T-helper 2 cell (primary cell): ENCODE data around the gene MRNIP.
"Not testable (repeated sequence)": the region's sequence is repeated elsewhere in the genome, so short reads cannot be mapped to it uniquely, and the experiment has no call there.

Source experiments
- DNase-seq, 5 experiments: peaks; one replicate each; pipeline versions ENCODE4 v3.0.0 to v3.0.0-alpha.2; 2012 to 2022

The MRNIP gene

GRCh38 chr5:179837076-179838011 lies 21.3 kb downstream of the MRNIP start:
- no peak for DNase-seq

- DNase-seq, result peak in 4 of 5 experiments; percentile 33 to 90 (median 49)
Observed at GRCh38 chr5:179836225-179837019, 22.2 kb downstream of the MRNIP start.

- not testable (repeated sequence) for DNase-seq
Observed at GRCh38 chr5:179834871-179835270, 23.7 kb downstream of the MRNIP start.

- DNase-seq, result no peak
Observed at GRCh38 chr5:179834120-179834519, 24.5 kb downstream of the MRNIP start.

GRCh38 chr5:179833709-179834070 lies 24.9 kb downstream of the MRNIP start:
- DNase-seq, result no peak

- DNase-seq, result no peak
Observed at GRCh38 chr5:179833056-179833708, 25.4 kb downstream of the MRNIP start.

GRCh38 chr5:179832039-179832745 lies 26.4 kb downstream of the MRNIP start:
- DNase-seq, result no peak

- DNase-seq, result no peak
Observed at GRCh38 chr5:179830818-179831468, 27.7 kb downstream of the MRNIP start.

GRCh38 chr5:179829732-179830435 lies 28.7 kb downstream of the MRNIP start:
- DNase-seq, result no peak

GRCh38 chr5:179828756-179829421 lies 29.7 kb downstream of the MRNIP start:
- DNase-seq, result no peak

GRCh38 chr5:179827680-179828079 lies 30.9 kb downstream of the MRNIP start:
- peak in 1 of 5 experiments; percentile 42 for DNase-seq

- DNase-seq, result no peak
Observed at GRCh38 chr5:179825655-179826182, 32.9 kb downstream of the MRNIP start.

GRCh38 chr5:179824745-179825112 lies 33.9 kb downstream of the MRNIP start:
- no peak for DNase-seq

- no peak for DNase-seq
Observed at GRCh38 chr5:179823937-179824744, 34.5 kb downstream of the MRNIP start.

GRCh38 chr5:179822444-179822990 lies 36.1 kb downstream of the MRNIP start:
- DNase-seq, result no peak

- no peak for DNase-seq
Observed at GRCh38 chr5:179822059-179822432, 36.6 kb downstream of the MRNIP start.

GRCh38 chr5:179821298-179822058 lies 37.1 kb downstream of the MRNIP start:
- DNase-seq, result peak; percentile 74 to 92 (median 87)
